ENCODE measurements around the gene TBC1D22B. TPM values are rescaled to one million over a fixed set of nuclear protein-coding genes. Genes with fewer than 3 reads are reported as not detected.

The TBC1D22B gene
- total and polyA plus RNA-seq, 2 experiments from 2014 or later, result 5.0 to 8.3 TPM

GRCh38 chr6:37316071-37316470 is 58.5 kb downstream of the TBC1D22B start:
- peaks cover 30% of the 10 kb centered on the region; the same call in 1 of the 2 replicates for H3K36me3 ChIP-seq (ENCODE audit: low read depth)
- H3F3A ChIP-seq (ENCODE audit: insufficient read depth), result peaks cover 14% of the 10 kb centered on the region
- no peak overlapping the region for H3K27ac ChIP-seq
- no peaks in the 10 kb centered on the region for H3K9me3 ChIP-seq (ENCODE audit: low read depth)
- no peaks in the 10 kb centered on the region for H3K9me2 ChIP-seq (ENCODE audit: insufficient read depth)
- no peaks in the 10 kb centered on the region for H3K27me3 ChIP-seq (replicated peaks; ENCODE audit: insufficient read depth)
- TF ChIP-seq EZH2 (IDR thresholded peaks at IDR 0.05; ENCODE audit: insufficient read depth, poor library complexity, severe bottlenecking) (no peak), EZH2phosphoT487 (IDR thresholded peaks at IDR 0.05; ENCODE audit: insufficient read depth, low read depth) (no peak)
- H3K4me3 ChIP-seq, result no peak overlapping the region
- H3K9ac ChIP-seq, result no peak overlapping the region
- no peak overlapping the region for H2AFZ ChIP-seq
- in situ Hi-C loops (cut with MboI), result no loop called here
- H4K20me1 ChIP-seq (ENCODE audit: insufficient read depth), result no peaks in the 10 kb centered on the region
- H3K79me2 ChIP-seq (ENCODE audit: insufficient read depth), result no peaks in the 10 kb centered on the region
- no peak overlapping the region for H3K4me2 ChIP-seq (ENCODE audit: unreplicated experiment)
- no peak for DNase-seq
- WGBS, 2 experiments (ENCODE audit: low coverage in 1 of 2, low lambda C conversion rate in 2 of 2, missing lambda C conversion rate in 2 of 2), result 98% methylated on average over 7 of the region's 7 CpGs
- H3K4me1 ChIP-seq (ENCODE audit: insufficient read depth), result peaks cover 25% of the 10 kb centered on the region

DNA sequence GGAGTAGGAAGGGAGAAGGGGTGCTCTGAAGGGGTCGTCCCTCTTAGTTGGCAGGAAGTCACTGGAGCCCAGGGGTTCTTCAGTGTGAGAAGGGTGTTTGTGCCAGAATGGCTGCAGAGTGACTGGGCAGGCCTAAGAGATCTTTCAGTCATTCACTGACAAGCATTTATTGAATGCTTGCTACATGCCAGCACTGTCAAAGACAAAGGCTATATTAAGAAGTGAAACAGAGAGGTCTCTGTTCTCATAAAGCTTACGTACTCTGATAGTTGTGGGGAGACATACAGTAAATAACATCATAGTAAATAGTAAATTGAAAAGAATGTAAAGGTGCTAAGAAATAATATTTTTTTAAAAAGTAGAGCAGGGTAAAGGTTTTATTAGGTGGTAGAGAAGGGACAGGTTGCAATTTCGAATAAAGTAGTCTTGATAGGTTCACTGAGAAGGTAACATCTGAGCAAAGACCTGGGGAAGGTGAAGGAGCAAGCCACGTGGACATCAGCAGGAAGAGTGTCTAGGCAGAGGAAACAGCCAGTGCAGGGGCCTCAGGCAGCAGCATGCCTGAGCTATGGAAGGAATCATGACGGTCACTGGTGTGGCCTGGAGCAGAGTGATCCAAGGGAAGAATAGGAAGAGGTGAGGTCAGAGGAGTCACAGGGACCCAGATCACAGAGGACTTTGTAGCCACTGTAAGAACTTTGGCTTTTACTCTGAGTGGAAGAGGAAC is 59.9 kb downstream of the TBC1D22B start:
- no peak for DNase-seq
- 96 to 97% methylated on average over 4 to 5 of the region's 5 CpGs for WGBS, 2 experiments (ENCODE audit: low coverage in 1 of 2, low lambda C conversion rate in 2 of 2, missing lambda C conversion rate in 2 of 2)
- in situ Hi-C loops (cut with MboI), result no loop called here
- no peaks in the 10 kb centered on the region for H3K9me3 ChIP-seq (ENCODE audit: low read depth)
- no peak overlapping the region for H3K9ac ChIP-seq
- no peaks in the 10 kb centered on the region for H3K27me3 ChIP-seq (replicated peaks; ENCODE audit: insufficient read depth)
- H4K20me1 ChIP-seq (ENCODE audit: insufficient read depth), result no peaks in the 10 kb centered on the region
- no peak overlapping the region for H2AFZ ChIP-seq
- peaks cover 30% of the 10 kb centered on the region; the same call in 1 of the 2 replicates for H3K36me3 ChIP-seq (ENCODE audit: low read depth)
- peaks cover 14% of the 10 kb centered on the region for H3K4me1 ChIP-seq (ENCODE audit: insufficient read depth)
- no peak overlapping the region for H3K27ac ChIP-seq
- no peak for TF ChIP-seq EZH2phosphoT487 (IDR thresholded peaks at IDR 0.05; ENCODE audit: insufficient read depth, low read depth)
- TF ChIP-seq EZH2 (IDR thresholded peaks at IDR 0.05; ENCODE audit: insufficient read depth, poor library complexity, severe bottlenecking), result no peak
- peaks cover under 1% of the 10 kb centered on the region; the same call in 1 of the 2 replicates for H3F3A ChIP-seq (ENCODE audit: insufficient read depth)
- no peak overlapping the region for H3K4me3 ChIP-seq
- no peaks in the 10 kb centered on the region for H3K9me2 ChIP-seq (ENCODE audit: insufficient read depth)
- H3K4me2 ChIP-seq (ENCODE audit: unreplicated experiment), result no peak overlapping the region
- H3K79me2 ChIP-seq (ENCODE audit: insufficient read depth), result no peaks in the 10 kb centered on the region

DNA sequence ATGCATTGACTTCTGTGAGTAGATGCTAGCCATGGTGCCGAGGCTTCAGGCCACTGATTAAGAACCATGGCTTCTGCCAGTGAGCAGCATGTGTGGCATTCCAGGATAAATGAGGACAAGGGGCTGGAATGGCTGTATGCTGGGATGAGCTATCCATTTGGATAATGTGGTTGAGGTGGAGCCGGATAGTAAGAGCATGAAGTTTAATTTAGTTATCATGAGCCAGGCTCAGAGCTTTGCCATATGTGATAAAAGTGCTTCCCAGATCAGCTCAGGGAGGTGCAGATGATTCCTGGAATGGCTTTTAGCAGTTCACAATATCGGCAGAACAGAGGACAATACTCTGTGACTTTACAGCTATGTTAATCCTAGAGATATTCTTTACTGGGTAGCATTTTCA is 61.6 kb downstream of the TBC1D22B start:
- Histone ChIP-seq H3K79me2 (ENCODE audit: insufficient read depth) (no peaks in the 10 kb centered on the region), H3K9me2 (ENCODE audit: insufficient read depth) (no peaks in the 10 kb centered on the region), H3K9me3 (ENCODE audit: low read depth) (no peaks in the 10 kb centered on the region), H3K27me3 (replicated peaks; ENCODE audit: insufficient read depth) (no peaks in the 10 kb centered on the region), H3K4me1 (ENCODE audit: insufficient read depth) (peaks cover 23% of the 10 kb centered on the region), H3K4me2 (ENCODE audit: unreplicated experiment) (no peak overlapping the region), H3F3A (ENCODE audit: insufficient read depth) (peaks cover 10% of the 10 kb centered on the region), H3K27ac (no peak overlapping the region), H2AFZ (no peak overlapping the region), H3K36me3 (ENCODE audit: low read depth) (peaks cover 30% of the 10 kb centered on the region; the same call in 1 of the 2 replicates), H3K9ac (no peak overlapping the region), H3K4me3 (no peak overlapping the region), H4K20me1 (ENCODE audit: insufficient read depth) (no peaks in the 10 kb centered on the region)
- no peak for TF ChIP-seq EZH2 (IDR thresholded peaks at IDR 0.05; ENCODE audit: insufficient read depth, poor library complexity, severe bottlenecking)
- no peak for TF ChIP-seq EZH2phosphoT487 (IDR thresholded peaks at IDR 0.05; ENCODE audit: insufficient read depth, low read depth)
- DNase-seq, result no peak
- in situ Hi-C loops (cut with MboI), result no loop called here
- 35 to 40% methylated on average over 3 of the region's 3 CpGs for WGBS, 2 experiments (ENCODE audit: low coverage in 1 of 2, low lambda C conversion rate in 2 of 2, missing lambda C conversion rate in 2 of 2)

DNA sequence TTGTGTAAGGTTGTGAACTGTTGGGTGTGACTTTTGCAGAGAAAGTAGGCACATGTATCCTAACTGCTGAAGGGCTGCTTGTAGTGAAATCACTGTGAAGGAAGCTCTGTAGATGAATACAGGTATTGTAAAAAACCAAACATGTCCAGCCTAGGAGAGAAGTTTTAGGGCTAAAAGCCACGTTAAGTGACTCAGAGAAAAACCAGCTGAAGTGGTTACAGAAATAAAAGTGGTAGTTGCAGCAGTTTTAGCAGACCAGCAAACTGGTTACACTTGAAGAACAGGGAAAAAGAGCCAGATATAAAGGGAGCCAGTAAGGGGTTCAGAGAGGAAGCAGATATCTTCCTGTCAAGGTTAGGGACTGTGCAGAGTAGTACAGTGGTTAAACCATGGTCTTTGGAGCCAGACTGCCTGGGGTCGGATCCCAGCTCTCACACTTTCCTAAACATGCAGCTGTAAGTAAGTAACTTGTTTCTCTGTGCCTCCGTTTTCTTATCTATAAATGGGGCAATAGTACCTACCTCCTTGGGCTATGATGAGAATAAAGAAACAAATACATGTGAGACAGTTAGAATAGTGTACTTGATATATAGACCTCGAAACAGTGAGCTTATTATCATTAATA is 62.4 kb downstream of the TBC1D22B start:
- no peak for TF ChIP-seq EZH2phosphoT487 (IDR thresholded peaks at IDR 0.05; ENCODE audit: insufficient read depth, low read depth)
- no peak for TF ChIP-seq EZH2 (IDR thresholded peaks at IDR 0.05; ENCODE audit: insufficient read depth, poor library complexity, severe bottlenecking)
- Histone ChIP-seq H3F3A (ENCODE audit: insufficient read depth) (peaks cover 18% of the 10 kb centered on the region), H3K9ac (peak overlapping the region; percentile 11; the same call in 1 of the 2 replicates), H3K27ac (peak overlapping the region; percentile 13; the same call in 1 of the 2 replicates), H3K4me2 (ENCODE audit: unreplicated experiment) (no peak overlapping the region), H3K4me3 (no peak overlapping the region), H4K20me1 (ENCODE audit: insufficient read depth) (no peaks in the 10 kb centered on the region), H3K36me3 (ENCODE audit: low read depth) (peaks cover 30% of the 10 kb centered on the region; the same call in 1 of the 2 replicates), H3K79me2 (ENCODE audit: insufficient read depth) (no peaks in the 10 kb centered on the region), H2AFZ (no peak overlapping the region), H3K4me1 (ENCODE audit: insufficient read depth) (peaks cover 32% of the 10 kb centered on the region), H3K9me3 (ENCODE audit: low read depth) (no peaks in the 10 kb centered on the region), H3K27me3 (replicated peaks; ENCODE audit: insufficient read depth) (no peaks in the 10 kb centered on the region), H3K9me2 (ENCODE audit: insufficient read depth) (no peaks in the 10 kb centered on the region)
- 86% methylated on average over 4 of the region's 4 CpGs for WGBS, 2 experiments (ENCODE audit: low coverage in 1 of 2, low lambda C conversion rate in 2 of 2, missing lambda C conversion rate in 2 of 2)
- DNase-seq, result peak; percentile 43
- in situ Hi-C loops (cut with MboI), result no loop called here
